ENCODE results near the gene UBE4B. TPM values are rescaled to one million over a fixed set of nuclear protein-coding genes. Genes with fewer than 3 reads are reported as not detected.
A peak's percentile ranks its signal among the peaks of the same experiment; 100 is the strongest.

Gene UBE4B
- total and polyA plus RNA-seq, 9 of the 15 experiments (the other 6 are each of a cell fraction or from before 2014, with no cell fraction given) = 11.7 to 73.7 (median 40.1) TPM

DNA sequence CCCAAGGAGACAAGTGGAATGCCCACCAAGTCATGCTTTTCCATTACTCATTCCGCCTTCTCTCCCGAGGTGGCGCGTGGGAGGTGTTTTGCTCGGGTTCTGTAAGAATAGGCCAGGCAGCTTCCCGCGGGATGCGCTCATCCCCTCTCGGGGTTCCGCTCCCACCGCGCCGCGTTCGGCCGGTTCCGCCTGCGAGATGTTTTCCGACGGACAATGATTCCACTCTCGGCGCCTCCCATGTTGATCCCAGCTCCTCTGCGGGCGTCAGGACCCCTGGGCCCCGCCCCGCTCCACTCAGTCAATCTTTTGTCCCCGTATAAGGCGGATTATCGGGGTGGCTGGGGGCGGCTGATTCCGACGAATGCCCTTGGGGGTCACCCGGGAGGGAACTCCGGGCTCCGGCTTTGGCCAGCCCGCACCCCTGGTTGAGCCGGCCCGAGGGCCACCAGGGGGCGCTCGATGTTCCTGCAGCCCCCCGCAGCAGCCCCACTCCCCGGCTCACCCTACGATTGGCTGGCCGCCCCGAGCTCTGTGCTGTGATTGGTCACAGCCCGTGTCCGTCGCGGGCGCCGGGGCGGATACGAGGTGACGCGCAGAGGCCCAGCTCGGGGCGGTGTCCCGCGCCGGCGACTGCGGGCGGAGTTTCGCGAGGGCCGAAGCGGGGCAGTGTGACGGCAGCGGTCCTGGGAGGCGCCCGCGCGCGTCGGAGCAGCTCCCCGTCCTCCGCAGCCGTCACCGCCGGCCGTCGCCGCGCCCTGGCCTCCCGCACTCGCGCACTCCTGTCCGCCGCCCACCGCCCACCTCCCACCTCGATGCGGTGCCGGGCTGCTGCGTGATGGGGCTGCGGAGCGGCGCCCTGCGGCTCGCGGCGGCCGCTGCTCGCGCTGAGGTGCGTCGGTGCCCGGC is 177.4 kb downstream of the UBE4B start, which contains the start of gene KIF1B (continued):
- TF ChIP-seq, protein P1, sequence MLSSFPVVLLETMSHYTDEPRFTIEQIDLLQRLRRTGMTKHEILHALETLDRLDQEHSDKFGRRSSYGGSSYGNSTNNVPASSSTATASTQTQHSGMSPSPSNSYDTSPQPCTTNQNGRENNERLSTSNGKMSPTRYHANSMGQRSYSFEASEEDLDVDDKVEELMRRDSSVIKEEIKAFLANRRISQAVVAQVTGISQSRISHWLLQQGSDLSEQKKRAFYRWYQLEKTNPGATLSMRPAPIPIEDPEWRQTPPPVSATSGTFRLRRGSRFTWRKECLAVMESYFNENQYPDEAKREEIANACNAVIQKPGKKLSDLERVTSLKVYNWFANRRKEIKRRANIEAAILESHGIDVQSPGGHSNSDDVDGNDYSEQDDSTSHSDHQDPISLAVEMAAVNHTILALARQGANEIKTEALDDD (IDR thresholded peaks at IDR 0.05) = no peak
- TF ChIP-seq, protein P2, sequence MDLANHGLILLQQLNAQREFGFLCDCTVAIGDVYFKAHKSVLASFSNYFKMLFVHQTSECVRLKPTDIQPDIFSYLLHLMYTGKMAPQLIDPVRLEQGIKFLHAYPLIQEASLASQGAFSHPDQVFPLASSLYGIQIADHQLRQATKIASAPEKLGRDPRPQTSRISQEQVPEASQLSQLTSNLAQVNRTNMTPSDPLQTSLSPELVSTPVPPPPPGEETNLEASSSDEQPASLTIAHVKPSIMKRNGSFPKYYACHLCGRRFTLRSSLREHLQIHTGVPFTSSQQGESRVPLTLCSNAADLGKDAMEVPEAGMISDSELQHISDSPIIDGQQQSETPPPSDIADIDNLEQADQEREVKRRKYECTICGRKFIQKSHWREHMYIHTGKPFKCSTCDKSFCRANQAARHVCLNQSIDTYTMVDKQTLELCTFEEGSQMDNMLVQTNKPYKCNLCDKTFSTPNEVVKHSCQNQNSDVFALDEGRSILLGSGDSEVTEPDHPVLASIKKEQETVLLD (IDR thresholded peaks at IDR 0.05) = peak; percentile 53; the same call in 1 of the 2 replicates
- TF ChIP-seq, protein P3, sequence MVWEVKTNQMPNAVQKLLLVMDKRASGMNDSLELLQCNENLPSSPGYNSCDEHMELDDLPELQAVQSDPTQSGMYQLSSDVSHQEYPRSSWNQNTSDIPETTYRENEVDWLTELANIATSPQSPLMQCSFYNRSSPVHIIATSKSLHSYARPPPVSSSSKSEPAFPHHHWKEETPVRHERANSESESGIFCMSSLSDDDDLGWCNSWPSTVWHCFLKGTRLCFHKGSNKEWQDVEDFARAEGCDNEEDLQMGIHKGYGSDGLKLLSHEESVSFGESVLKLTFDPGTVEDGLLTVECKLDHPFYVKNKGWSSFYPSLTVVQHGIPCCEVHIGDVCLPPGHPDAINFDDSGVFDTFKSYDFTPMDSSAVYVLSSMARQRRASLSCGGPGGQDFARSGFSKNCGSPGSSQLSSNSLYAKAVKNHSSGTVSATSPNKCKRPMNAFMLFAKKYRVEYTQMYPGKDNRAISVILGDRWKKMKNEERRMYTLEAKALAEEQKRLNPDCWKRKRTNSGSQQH (CRISPR knock-in tag; IDR thresholded peaks at IDR 0.05) = no peak
- no peak for TF ChIP-seq CBFA2T3 (IDR thresholded peaks at IDR 0.05)
- TF ChIP-seq SNIP1 (IDR thresholded peaks at IDR 0.05; ENCODE audit: low read depth) = no peak
- TF ChIP-seq BHLHE40 (IDR thresholded peaks at IDR 0.05; ENCODE audit: low read length) = no peak; the same call in 1 of the 2 replicates
- TF ChIP-seq ETV6 (IDR thresholded peaks at IDR 0.05; ENCODE audit: borderline replicate concordance in 1 of 2, low read depth in 2 of 2, low read length in 1 of 2) = no peak
- TF ChIP-seq ETV6 (CRISPR knock-in tag; IDR thresholded peaks at IDR 0.05; ENCODE audit: borderline replicate concordance) = no peak
- TF ChIP-seq GTF2E2 (tag; IDR thresholded peaks at IDR 0.05) = no peak; the same call in 1 of the 2 replicates
- TF ChIP-seq EWSR1 (IDR thresholded peaks at IDR 0.05; ENCODE audit: borderline replicate concordance, low read depth, partially characterized antibody) = no peak
- peak; percentile 72; the same call in 1 of the 2 replicates for TF ChIP-seq CBX1 (IDR thresholded peaks at IDR 0.05; ENCODE audit: low read depth)
- TF ChIP-seq E2F3 (CRISPR knock-in tag; IDR thresholded peaks at IDR 0.05) = peak; percentile 40; the same call in 1 of the 2 replicates
- no peak for TF ChIP-seq ARNT (IDR thresholded peaks at IDR 0.05)
- TF ChIP-seq RAD51 (IDR thresholded peaks at IDR 0.05; ENCODE audit: borderline replicate concordance, low read depth) = no peak; the same call in 1 of the 2 replicates
- TF ChIP-seq ZKSCAN8 (CRISPR knock-in tag; IDR thresholded peaks at IDR 0.05) = no peak
- TF ChIP-seq DDX20 (tag; IDR thresholded peaks at IDR 0.05; ENCODE audit: low read depth) = no peak
- TF ChIP-seq, protein P4, sequence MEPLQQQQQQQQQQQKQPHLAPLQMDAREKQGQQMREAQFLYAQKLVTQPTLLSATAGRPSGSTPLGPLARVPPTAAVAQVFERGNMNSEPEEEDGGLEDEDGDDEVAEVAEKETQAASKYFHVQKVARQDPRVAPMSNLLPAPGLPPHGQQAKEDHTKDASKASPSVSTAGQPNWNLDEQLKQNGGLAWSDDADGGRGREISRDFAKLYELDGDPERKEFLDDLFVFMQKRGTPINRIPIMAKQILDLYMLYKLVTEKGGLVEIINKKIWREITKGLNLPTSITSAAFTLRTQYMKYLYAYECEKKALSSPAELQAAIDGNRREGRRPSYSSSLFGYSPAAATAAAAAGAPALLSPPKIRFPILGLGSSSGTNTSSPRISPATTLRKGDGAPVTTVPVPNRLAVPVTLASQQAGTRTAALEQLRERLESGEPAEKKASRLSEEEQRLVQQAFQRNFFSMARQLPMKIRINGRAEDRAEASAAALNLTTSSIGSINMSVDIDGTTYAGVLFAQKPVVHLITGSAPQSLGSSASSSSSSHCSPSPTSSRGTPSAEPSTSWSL (CRISPR knock-in tag; IDR thresholded peaks at IDR 0.05; ENCODE audit: borderline replicate concordance) = no peak
- TF ChIP-seq, protein P5, sequence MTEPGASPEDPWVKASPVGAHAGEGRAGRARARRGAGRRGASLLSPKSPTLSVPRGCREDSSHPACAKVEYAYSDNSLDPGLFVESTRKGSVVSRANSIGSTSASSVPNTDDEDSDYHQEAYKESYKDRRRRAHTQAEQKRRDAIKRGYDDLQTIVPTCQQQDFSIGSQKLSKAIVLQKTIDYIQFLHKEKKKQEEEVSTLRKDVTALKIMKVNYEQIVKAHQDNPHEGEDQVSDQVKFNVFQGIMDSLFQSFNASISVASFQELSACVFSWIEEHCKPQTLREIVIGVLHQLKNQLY (CRISPR knock-in tag; conservative IDR thresholded peaks at IDR 0.05) = no peak
- TF ChIP-seq TEAD2 (tag; IDR thresholded peaks at IDR 0.05) = no peak
- peak; percentile 74 for TF ChIP-seq SMC3 (conservative IDR thresholded peaks at IDR 0.05; ENCODE audit: insufficient read depth, low read depth, low read length)
- no peak for TF ChIP-seq MAFG (tag; conservative IDR thresholded peaks at IDR 0.05)
- no peak for TF ChIP-seq ZNF584 (CRISPR knock-in tag; IDR thresholded peaks at IDR 0.05; ENCODE audit: low read depth)

Measured in K562 (cell line).